RPMI8226 (cell line): ENCODE data around the gene SF3B2.
"Not testable (repeated sequence)": the region's sequence is repeated elsewhere in the genome, so short reads cannot be mapped to it uniquely, and the experiment has no call there.

Source experiments
- DNase-seq: peaks from one replicate; pipeline ENCODE4 v3.0.0-alpha.2; 2015

Gene SF3B2

GRCh38 chr11:66112041-66112491 is 59.9 kb downstream of the SF3B2 start:
- DNase-seq: peak; percentile 26

- peak; percentile 85 for DNase-seq
Measured at GRCh38 chr11:66112601-66113499, 60.7 kb downstream of the SF3B2 start.

- not testable (repeated sequence) for DNase-seq
Measured at GRCh38 chr11:66114957-66115356, 62.8 kb downstream of the SF3B2 start.

GRCh38 chr11:66115638-66116301 is 63.6 kb downstream of the SF3B2 start:
- no peak for DNase-seq

- DNase-seq: no peak
Measured at GRCh38 chr11:66116576-66117361, 64.6 kb downstream of the SF3B2 start.

- no peak for DNase-seq
Measured at GRCh38 chr11:66118847-66119246, 66.7 kb downstream of the SF3B2 start.
